ENCODE data around the gene PAX5. TPM values are rescaled to one million over a fixed set of nuclear protein-coding genes. Genes with fewer than 3 reads are reported as not detected.

PAX5 gene
- total RNA-seq, 1 experiment from 2014 or later: 0.39 TPM

DNA sequence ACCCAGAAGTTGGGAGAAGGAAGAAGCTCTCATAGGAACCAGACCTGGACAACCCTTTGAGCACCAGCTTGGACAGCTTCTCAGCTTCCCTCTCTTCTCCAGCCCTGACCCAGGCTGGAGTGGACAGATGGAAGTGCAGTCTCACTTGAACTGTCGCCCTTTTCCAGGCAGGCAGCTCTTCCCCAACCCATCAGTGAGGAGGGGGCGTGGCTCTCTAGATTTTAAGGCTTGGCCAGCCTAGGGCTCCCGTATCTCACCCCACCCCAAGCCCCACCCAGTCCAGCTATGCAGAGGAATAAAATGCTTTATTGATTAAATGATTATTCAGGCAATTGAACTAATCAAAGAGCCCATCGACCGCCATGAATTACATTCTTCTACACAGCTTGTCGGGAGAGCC is 2.2 kb downstream of the PAX5 start:
- Histone ChIP-seq H2BK120ac (ENCODE audit: low read depth, low read length, poor library complexity, severe bottlenecking) (no peak overlapping the region), H3K79me1 (ENCODE audit: insufficient read depth, low read depth, low read length, poor library complexity, severe bottlenecking) (no peaks in the 10 kb centered on the region), H3K27me3 (ENCODE audit: insufficient read depth, low read length) (peaks cover 83% of the 10 kb centered on the region), H4K8ac (replicated peaks; ENCODE audit: insufficient read length, low read depth, low read length) (no peak overlapping the region), H2BK5ac (ENCODE audit: insufficient read length, low read length) (no peak overlapping the region), H3K14ac (ENCODE audit: insufficient read depth, low read length) (no peak overlapping the region), H3T11ph (ENCODE audit: low read length) (no peak overlapping the region), H4K20me1 (ENCODE audit: control insufficient read depth, insufficient read depth, insufficient read length) (peaks cover 3% of the 10 kb centered on the region), H3K23ac (ENCODE audit: insufficient read length, low read depth, low read length) (no peak overlapping the region), H3K4me2 (ENCODE audit: insufficient read depth, insufficient read length, low read length) (no peak overlapping the region), H2AFZ (ENCODE audit: low read length) (no peak overlapping the region), H3K18ac (ENCODE audit: insufficient read length, low read depth, low read length) (no peak overlapping the region), H3K23me2 (ENCODE audit: insufficient read length, low read depth, low read length, poor library complexity, severe bottlenecking) (peaks cover 47% of the 10 kb centered on the region), H2BK20ac (ENCODE audit: low read depth, low read length, poor library complexity, severe bottlenecking) (no peak overlapping the region), H2BK15ac (ENCODE audit: low read depth, low read length) (no peak overlapping the region), H3K27ac (ENCODE audit: insufficient read length, low read depth, low read length) (no peak overlapping the region), H3K9ac (ENCODE audit: extremely low read depth, insufficient read length, low read length) (no peak overlapping the region), H3K56ac (ENCODE audit: insufficient read length, low read depth, low read length) (no peak overlapping the region), H3K79me2 (ENCODE audit: insufficient read depth, low read length) (no peaks in the 10 kb centered on the region), H3K4me1 (ENCODE audit: insufficient read depth, low read length) (no peaks in the 10 kb centered on the region), H4K5ac (ENCODE audit: insufficient read length, low read depth, low read length) (no peak overlapping the region), H3K9me3 (ENCODE audit: control insufficient read depth, low read depth, low read length) (no peaks in the 10 kb centered on the region), H2AK5ac (ENCODE audit: insufficient read length, low read length) (no peak overlapping the region), H4K91ac (ENCODE audit: insufficient read length, low read depth, low read length) (no peak overlapping the region), H2BK12ac (ENCODE audit: insufficient read length, low read depth, low read length) (no peak overlapping the region), H3K4ac (ENCODE audit: low read depth, low read length) (no peak overlapping the region)
- H3K4me1 Mint-ChIP-seq: peaks cover 36 to 53% of the 10 kb centered on the region in 2 experiments
- DNase-seq: no peak
- TF ChIP-seq, protein P1, sequence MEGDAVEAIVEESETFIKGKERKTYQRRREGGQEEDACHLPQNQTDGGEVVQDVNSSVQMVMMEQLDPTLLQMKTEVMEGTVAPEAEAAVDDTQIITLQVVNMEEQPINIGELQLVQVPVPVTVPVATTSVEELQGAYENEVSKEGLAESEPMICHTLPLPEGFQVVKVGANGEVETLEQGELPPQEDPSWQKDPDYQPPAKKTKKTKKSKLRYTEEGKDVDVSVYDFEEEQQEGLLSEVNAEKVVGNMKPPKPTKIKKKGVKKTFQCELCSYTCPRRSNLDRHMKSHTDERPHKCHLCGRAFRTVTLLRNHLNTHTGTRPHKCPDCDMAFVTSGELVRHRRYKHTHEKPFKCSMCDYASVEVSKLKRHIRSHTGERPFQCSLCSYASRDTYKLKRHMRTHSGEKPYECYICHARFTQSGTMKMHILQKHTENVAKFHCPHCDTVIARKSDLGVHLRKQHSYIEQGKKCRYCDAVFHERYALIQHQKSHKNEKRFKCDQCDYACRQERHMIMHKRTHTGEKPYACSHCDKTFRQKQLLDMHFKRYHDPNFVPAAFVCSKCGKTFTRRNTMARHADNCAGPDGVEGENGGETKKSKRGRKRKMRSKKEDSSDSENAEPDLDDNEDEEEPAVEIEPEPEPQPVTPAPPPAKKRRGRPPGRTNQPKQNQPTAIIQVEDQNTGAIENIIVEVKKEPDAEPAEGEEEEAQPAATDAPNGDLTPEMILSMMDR (conservative IDR thresholded peaks at IDR 0.05): no peak
- no peak overlapping the region; a peak in 1 of 7 replicates for H3K27ac Mint-ChIP-seq
- H3K9me3 Mint-ChIP-seq: peaks cover 3 to 7% of the 10 kb centered on the region in 2 experiments; a peak in 4 of 5 replicates
- peaks cover 0 to 1% (median 0%) of the 10 kb centered on the region in 3 experiments; a peak in 2 of 7 replicates for H3K36me3 Mint-ChIP-seq (ENCODE audit: insufficient read depth in 1 of 3, low read depth in 3 of 3)
- H3K27me3 Mint-ChIP-seq (ENCODE audit: low read depth): peaks cover 98% of the 10 kb centered on the region
- no CpG with 5 or more reads among the region's 6 CpGs for WGBS (ENCODE audit: extremely low coverage, insufficient read length, low lambda C conversion rate)
- peak overlapping the region in 1 of 2 experiments; percentile 13; a peak in 1 of 5 replicates for H3K4me3 Mint-ChIP-seq
